ENCODE results near the gene KPNB1.

Gene KPNB1

GRCh38 chr17:47704736-47705135, 55.0 kb downstream of the KPNB1 start:
- TF ChIP-seq SPI1 (IDR thresholded peaks at IDR 0.05; ENCODE audit: borderline replicate concordance, low read depth), result no peak
- TF ChIP-seq CTCF (IDR thresholded peaks at IDR 0.05; ENCODE audit: insufficient read depth, low read length), result no peak
- no peak for TF ChIP-seq POLR2AphosphoS5 (IDR thresholded peaks at IDR 0.05; ENCODE audit: low read depth)
- no peak for TF ChIP-seq REST (IDR thresholded peaks at IDR 0.05; ENCODE audit: insufficient replicate concordance, low read depth)
- TF ChIP-seq GABPA (IDR thresholded peaks at IDR 0.05; ENCODE audit: low read depth), result no peak
- Histone ChIP-seq H3K27ac (replicated peaks) (no peak overlapping the region), H3K4me3 (replicated peaks; ENCODE audit: insufficient read depth, low read length) (no peak overlapping the region), H3K27me3 (ENCODE audit: insufficient read depth, poor library complexity, severe bottlenecking) (no peaks in the 10 kb centered on the region)
- no peak for DNase-seq (ENCODE audit: low read depth in 1 of 2, low spot score in 1 of 2)

DNA sequence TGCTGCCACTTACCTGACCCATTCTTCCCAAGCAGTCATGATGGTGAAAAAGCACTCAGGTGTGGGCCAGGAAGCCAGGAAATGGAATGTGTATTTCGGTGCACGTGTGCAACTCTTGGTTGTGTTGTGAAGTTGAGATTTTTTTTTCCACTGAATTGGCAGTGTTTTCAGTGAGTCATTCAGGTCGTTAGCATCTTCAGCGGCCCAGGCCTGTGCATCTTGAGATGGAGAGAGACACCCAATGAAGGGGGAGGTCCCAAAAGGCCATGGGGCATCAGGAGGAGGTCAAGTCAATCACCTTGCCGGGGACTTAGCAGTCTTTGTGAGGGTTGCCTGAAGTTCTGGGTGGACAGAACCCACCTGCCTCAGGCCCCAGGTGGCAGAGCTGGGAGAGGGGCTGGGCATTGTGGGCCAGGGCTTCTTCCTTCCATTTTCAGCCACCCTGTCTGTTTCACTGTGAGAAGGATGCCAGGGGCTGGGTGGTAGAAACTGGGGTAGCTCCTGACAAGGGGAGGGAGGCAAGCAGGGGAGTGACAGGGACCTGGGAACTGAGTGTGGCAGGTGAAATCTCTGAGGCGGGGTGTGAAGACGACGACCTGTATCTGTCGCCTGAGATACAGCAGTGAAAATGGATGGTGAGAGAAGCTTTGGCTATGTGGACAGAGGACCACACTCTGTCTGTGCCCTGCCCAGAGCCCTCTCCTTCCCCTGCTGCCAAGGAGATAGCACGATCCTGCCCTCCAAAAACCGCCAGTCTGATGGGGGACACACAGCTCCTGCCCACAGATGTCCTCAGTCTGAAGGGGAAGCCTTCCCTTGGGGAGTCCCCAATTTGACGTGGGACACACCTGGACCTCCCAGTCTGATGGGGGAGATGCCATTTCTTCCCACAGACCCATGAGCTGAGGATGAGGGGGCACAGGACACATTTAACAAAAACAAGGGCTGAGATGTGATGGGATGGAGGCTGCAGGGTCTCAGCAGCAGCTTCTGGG, 56.1 kb downstream of the KPNB1 start:
- Histone ChIP-seq H3K27me3 (ENCODE audit: insufficient read depth, poor library complexity, severe bottlenecking) (no peaks in the 10 kb centered on the region), H3K4me3 (replicated peaks; ENCODE audit: insufficient read depth, low read length) (no peak overlapping the region), H3K27ac (replicated peaks) (no peak overlapping the region)
- TF ChIP-seq CTCF (IDR thresholded peaks at IDR 0.05; ENCODE audit: insufficient read depth, low read length) (no peak), REST (IDR thresholded peaks at IDR 0.05; ENCODE audit: insufficient replicate concordance, low read depth) (no peak), GABPA (IDR thresholded peaks at IDR 0.05; ENCODE audit: low read depth) (no peak), SPI1 (IDR thresholded peaks at IDR 0.05; ENCODE audit: borderline replicate concordance, low read depth) (no peak), POLR2AphosphoS5 (IDR thresholded peaks at IDR 0.05; ENCODE audit: low read depth) (no peak)
- no peak for DNase-seq (ENCODE audit: low read depth in 1 of 2, low spot score in 1 of 2)

DNA sequence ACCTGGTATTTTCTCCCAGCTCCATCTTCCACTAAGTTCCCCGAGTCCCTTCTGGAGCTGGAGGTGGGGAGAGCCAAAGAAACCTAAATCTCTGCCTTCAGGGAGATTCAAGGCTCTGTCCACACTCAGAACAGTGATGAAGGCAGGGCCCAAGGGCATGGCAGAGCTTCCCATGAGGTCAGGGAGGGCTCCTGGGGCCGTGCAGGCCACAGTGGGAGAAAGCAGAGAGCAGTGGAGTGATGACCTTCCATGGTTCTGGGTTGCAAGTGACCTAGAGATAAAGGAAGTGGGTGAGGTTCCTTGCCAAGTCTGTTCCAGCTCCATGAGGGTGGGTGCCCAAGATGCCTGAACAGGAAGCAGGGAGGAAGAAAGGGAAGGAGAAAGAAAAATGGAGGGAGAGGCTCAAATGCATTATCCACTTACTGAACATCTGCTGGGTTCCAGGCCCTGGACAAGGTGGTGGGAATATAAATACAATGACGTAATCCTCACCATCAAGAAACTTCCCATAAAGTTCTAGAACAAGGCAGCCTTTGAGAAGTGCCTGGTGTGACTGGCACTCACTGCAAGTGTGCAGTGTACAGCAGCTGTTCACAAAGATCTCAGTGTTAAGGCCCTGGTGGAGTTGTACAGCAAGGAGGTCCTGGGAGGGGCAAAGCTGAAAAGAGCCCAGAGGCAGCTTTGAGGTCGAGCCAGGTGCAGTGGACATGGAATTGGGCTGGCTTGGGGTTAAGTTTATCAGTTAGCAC, 57.5 kb downstream of the KPNB1 start:
- H3K4me3 ChIP-seq (replicated peaks; ENCODE audit: insufficient read depth, low read length), result no peak overlapping the region
- peak; percentile 10 to 67 for DNase-seq (ENCODE audit: low read depth in 1 of 2, low spot score in 1 of 2)
- H3K27me3 ChIP-seq (ENCODE audit: insufficient read depth, poor library complexity, severe bottlenecking), result no peaks in the 10 kb centered on the region
- no peak for TF ChIP-seq SPI1 (IDR thresholded peaks at IDR 0.05; ENCODE audit: borderline replicate concordance, low read depth)
- no peak for TF ChIP-seq CTCF (IDR thresholded peaks at IDR 0.05; ENCODE audit: insufficient read depth, low read length)
- TF ChIP-seq POLR2AphosphoS5 (IDR thresholded peaks at IDR 0.05; ENCODE audit: low read depth), result no peak
- no peak for TF ChIP-seq REST (IDR thresholded peaks at IDR 0.05; ENCODE audit: insufficient replicate concordance, low read depth)
- no peak for TF ChIP-seq GABPA (IDR thresholded peaks at IDR 0.05; ENCODE audit: low read depth)
- H3K27ac ChIP-seq (replicated peaks), result no peak overlapping the region
